ENCODE measurements around the gene ZNF787. TPM values are rescaled to one million over a fixed set of nuclear protein-coding genes. Genes with fewer than 3 reads are reported as not detected.
A peak's percentile ranks its signal among the peaks of the same experiment; 100 is the strongest.
"Not testable (repeated sequence)": the region's sequence is repeated elsewhere in the genome, so short reads cannot be mapped to it uniquely, and the experiment has no call there.

ZNF787 gene
- polyA plus RNA-seq (ENCODE audit: insufficient read depth in 1 of 5, insufficient read length in 5 of 5, low replicate concordance in 1 of 5): 10 to 100 TPM; 11.0 to 31.7 (median 16.1) TPM
- long read RNA-seq, donor 1, transcript ZNF787-203 (3 exons, 1,925 nt): major isoform, 18 of 20 reads
- long read RNA-seq, donor 1, partial matches to known transcripts: 0 of 20 reads
- long read RNA-seq, donor 1, other reads (novel, unspliced or antisense): 0 of 20 reads
- long read RNA-seq, donor 2, transcript ZNF787-203 (3 exons, 1,925 nt): major isoform, 9 of 11 reads
- long read RNA-seq, donor 2, partial matches to known transcripts: 0 of 11 reads
- long read RNA-seq, donor 2, other reads (novel, unspliced or antisense): 0 of 11 reads
- long read RNA-seq, donor 3, transcript ZNF787-203 (3 exons, 1,925 nt): major isoform, 14 of 15 reads
- long read RNA-seq, donor 3, partial matches to known transcripts: 0 of 15 reads
- long read RNA-seq, donor 3, other reads (novel, unspliced or antisense): 0 of 15 reads
- long read RNA-seq, donor 4, transcript ZNF787-203 (3 exons, 1,925 nt): major isoform, 8 of 22 reads
- long read RNA-seq, donor 4, partial matches to known transcripts: 9 of 22 reads
- long read RNA-seq, donor 4, other reads (novel, unspliced or antisense): 5 of 22 reads
- long read RNA-seq, donor 5, transcript ZNF787-203 (3 exons, 1,925 nt): major isoform, 16 of 139 reads
- long read RNA-seq, donor 5, partial matches to known transcripts: 110 of 139 reads
- long read RNA-seq, donor 5, other reads (novel, unspliced or antisense): 13 of 139 reads
- long read RNA-seq, donor 6, transcript ZNF787-203 (3 exons, 1,925 nt): major isoform, 25 of 27 reads
- long read RNA-seq, donor 6, partial matches to known transcripts: 0 of 27 reads
- long read RNA-seq, donor 6, other reads (novel, unspliced or antisense): 0 of 27 reads
- long read RNA-seq, donor 7, partial matches to known transcripts: 0 of 4 reads
- long read RNA-seq, donor 7, other reads (novel, unspliced or antisense): 0 of 4 reads
- long read RNA-seq, donor 8, transcript ZNF787-203 (3 exons, 1,925 nt): major isoform, 11 of 11 reads
- long read RNA-seq, donor 8, partial matches to known transcripts: 0 of 11 reads
- long read RNA-seq, donor 8, other reads (novel, unspliced or antisense): 0 of 11 reads

GRCh38 chr19:56121180-56122167 lies at the start of gene ZNF787:
Gene ZNF787 (minus strand): TSS chr19:56121295. CDS start chr19:56103217, 18,078 bp downstream.
- DNase-seq: peak; percentile 99

DNA sequence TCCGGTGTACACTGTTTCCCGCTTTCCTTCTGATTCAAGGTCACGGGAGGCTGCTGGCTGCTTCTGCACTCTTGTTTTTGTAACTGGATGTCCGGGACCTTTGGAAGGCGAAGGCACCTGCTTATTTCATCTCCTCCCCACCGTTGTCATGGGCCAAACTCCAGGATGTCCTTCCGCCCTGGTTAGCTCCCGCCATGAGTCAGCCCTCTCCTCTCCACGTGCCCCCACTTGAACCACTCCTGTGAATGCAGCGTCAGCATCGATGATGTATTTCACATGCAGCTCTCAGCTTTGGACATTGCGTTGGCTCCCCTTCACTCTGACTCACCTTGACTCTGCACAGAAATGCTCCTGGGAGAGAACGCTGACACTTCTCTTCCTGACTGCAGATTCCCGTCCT lies 49.2 kb upstream of the ZNF787 start:
- DNase-seq: no peak

DNA sequence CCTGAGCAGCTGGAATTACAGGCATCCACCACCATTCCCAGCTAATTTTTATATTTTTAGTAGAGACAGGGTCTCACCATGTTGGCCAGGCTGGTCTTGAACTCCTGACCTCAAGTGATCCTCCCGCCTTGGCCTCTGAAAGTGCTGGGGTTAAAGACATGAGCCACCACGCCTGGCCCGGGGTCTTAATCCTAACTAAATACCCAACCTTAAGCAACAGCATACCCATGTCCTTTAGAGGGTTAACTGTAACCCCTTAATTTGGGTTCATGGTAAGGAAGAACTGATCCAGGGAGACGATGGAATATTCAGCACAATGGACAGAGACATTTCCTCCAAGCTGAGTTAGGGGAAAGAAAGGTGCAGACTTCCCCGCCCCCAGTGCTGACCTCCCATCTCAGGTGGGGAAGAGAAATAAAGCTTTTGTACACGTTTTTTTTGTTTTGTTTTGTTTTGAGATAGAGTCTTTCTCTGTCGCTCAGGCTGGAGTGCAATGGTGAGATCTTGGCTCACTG lies 46.0 kb upstream of the ZNF787 start:
- DNase-seq: no peak

DNA sequence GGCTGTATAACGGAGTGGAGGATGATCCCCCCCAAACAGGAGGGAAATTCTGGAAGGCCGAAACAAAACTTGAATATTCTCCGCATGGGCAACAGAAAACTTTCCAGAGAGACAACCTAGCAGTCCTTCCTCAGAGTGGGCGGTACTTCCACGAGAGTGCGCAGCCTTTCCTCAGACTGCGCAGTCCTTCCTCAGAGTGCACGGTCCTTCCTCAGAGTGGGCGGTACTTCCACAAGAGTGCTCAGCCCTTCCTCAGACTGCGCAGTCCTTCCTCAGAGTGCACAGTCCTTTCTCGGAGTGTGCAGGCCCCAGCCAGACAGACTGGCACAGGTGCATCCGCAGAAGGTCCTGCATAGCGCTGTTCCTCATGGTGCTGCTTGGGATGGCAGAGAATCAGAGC lies 42.0 kb upstream of the ZNF787 start:
- no peak for DNase-seq

GRCh38 chr19:56162258-56162657 lies 41.2 kb upstream of the ZNF787 start:
- no peak for DNase-seq

GRCh38 chr19:56161534-56161933 lies 40.4 kb upstream of the ZNF787 start:
- DNase-seq: no peak

- no peak for DNase-seq
Measured at GRCh38 chr19:56159622-56160271, 38.7 kb upstream of the ZNF787 start.

GRCh38 chr19:56159009-56159559 lies 38.0 kb upstream of the ZNF787 start:
- DNase-seq: no peak

- no peak for DNase-seq
Measured at GRCh38 chr19:56158170-56158757, 37.2 kb upstream of the ZNF787 start.

DNA sequence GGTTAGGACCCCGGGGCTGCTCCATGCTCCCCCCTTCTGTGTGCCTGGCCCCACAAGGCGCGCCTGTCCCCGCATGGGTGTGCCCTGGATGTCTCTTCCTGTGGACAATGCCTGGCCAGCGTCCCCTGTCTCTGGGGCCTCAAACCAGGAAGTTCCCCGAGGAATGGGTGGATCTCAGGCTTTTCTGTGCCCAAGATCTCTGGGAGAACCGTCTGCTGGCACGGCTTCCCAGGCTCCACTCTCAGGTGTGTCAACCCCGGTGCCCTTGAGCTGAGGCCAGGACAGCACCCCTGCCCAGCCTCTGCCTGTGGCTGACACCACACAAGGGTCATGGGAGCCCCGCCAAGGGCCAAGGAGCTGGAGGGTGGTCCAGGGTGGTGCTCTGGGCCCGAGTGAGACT lies 35.7 kb upstream of the ZNF787 start:
- no peak for DNase-seq

DNA sequence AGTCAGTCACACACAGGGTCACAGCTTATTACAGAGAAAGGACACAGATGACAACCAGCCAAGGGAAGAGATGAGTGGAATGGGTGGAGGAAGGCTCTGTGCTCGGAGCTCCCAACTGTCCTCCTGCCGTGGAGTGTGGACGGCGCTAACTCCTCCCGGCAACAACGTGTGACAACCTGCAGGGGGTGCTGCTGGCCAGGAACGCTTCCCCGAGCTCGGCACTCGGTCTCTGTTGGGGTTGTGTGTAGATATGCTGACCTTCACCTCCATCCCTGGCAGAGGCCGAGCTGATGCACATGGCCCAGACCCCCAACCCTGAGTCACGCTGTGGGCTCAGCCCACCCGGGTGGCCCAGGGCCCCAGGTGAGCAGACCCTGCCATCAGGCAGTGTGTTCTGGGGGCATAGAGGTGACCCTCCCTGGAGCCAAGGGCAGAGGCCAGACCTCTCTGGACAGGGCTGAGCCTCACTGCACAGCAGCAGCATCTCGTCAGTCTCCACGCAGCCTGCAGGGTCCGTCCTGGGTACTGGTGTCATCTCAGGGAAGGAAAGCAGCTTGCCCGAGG lies 34.1 kb upstream of the ZNF787 start:
- no peak for DNase-seq

DNA sequence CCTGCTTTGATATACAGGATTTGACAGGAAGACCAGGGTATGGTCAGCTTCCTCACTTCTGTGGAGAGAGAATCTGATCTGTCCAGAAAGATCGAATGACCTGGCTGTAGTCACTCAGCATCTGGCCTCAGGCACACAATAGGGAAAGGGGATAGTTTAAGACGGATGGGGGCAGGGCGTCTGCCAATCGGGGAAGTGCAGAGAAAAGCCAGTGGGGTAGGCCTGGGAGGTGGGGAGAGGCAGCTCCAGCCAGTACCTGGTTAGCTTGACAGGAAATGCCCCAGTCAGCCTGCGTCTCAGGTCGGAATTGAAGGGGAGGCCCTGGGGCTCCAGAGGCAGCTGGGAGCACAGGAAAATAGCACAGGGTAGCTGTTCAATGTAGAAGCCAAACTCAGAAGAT lies 32.4 kb upstream of the ZNF787 start:
- no peak for DNase-seq

GRCh38 chr19:56152644-56153043 lies 31.5 kb upstream of the ZNF787 start:
- no peak for DNase-seq

- no peak for DNase-seq
Measured at GRCh38 chr19:56150358-56150757, 29.3 kb upstream of the ZNF787 start.

DNA sequence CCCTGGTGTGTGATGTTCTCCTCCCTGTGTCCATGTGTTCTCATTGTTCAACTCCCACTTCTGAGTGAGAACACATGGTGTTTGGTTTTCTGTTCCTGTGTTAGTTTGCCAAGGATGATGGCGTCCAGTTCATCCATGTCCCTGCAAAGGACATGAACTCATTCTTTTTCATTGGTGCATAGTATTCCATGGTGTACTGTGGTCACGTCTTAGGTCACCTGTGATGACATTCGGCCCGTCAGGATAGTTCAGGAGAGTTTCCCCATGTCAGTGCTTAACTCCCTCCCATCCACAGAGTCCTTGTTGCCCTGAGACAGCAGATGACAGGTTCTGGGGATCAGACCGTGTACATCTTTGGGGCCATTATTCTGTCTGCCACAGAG lies 28.6 kb upstream of the ZNF787 start:
- no peak for DNase-seq

GRCh38 chr19:56148955-56149655 lies 28.0 kb upstream of the ZNF787 start:
- not testable (repeated sequence) for DNase-seq

DNA sequence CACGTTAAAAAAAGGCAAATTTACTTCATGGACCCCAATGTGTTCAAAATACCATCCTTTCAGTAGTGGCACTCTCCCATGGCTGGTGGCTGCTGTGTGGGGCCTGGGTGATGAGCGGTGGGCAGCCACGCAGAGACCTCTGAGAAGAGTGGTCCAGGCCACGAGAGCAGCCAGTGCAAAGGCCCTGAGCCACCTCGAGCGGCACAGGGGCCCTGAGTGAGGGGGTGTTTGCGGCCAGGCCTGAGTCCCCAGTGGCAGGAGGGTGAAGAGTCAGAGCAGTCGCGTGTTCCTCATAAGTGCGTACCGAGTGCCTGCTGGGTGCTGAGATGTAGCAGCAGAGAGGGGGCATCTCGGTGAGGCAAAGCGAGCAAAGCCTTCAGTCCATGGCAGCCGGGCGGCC lies 27.0 kb upstream of the ZNF787 start:
- DNase-seq: no peak

GRCh38 chr19:56147307-56147706 lies 26.2 kb upstream of the ZNF787 start:
- no peak for DNase-seq

DNA sequence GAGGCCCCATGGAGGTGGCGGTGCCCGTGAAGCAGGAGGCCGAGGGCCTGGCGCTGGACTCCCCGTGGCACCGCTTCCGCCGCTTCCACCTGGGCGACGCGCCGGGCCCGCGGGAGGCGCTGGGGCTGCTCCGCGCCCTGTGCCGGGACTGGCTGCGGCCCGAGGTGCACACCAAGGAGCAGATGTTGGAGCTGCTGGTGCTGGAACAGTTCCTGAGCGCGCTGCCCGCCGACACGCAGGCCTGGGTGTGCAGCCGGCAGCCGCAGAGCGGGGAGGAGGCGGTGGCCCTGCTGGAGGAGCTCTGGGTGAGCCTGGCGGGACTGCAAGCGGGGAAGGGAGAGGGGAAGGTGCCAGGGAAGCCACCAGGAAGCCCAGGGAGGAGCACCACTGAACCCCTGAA lies 25.8 kb upstream of the ZNF787 start:
- no peak for DNase-seq
